NT2/D1 (cell line): ENCODE data around the gene SLIT3.

Source experiments
- DNase-seq: peaks from one replicate; pipeline ENCODE4 v3.0.0-alpha.2; 2011; ENCODE audit warnings: low read depth, low spot score
- H3K27me3 ChIP-seq: 2 replicates; pipeline ENCODE4 v1.6.0; 2011; ENCODE audit warnings: mild to moderate bottlenecking; ENCODE audit not compliant: insufficient read length, insufficient read depth
- H3K36me3 ChIP-seq: 2 replicates; pipeline ENCODE4 v1.6.1; 2011; ENCODE audit warnings: mild to moderate bottlenecking, low read length, mixed read lengths; ENCODE audit not compliant: insufficient read depth, insufficient read length
- H3K4me1 ChIP-seq: 2 replicates; pipeline ENCODE4 v1.5.1; 2011; ENCODE audit not compliant: insufficient read depth, insufficient read length
- H3K4me3 ChIP-seq: 2 replicates; pipeline ENCODE4 v1.5.1; 2011; ENCODE audit warnings: low read depth; ENCODE audit not compliant: insufficient read length
- H3K9ac ChIP-seq: 2 replicates; pipeline ENCODE4 v1.6.0; 2011; ENCODE audit warnings: low read depth; ENCODE audit not compliant: insufficient read length
- H3K9me3 ChIP-seq: 2 replicates; pipeline ENCODE4 v1.5.1; 2011; ENCODE audit warnings: mild to moderate bottlenecking, low read length; ENCODE audit not compliant: insufficient read depth
- SUZ12 ChIP-seq: IDR thresholded peaks from 2 replicates; pipeline ENCODE4 v1.6.1; 2011; ENCODE audit not compliant: insufficient read length, insufficient read depth; ENCODE audit errors: extremely low read depth
- YY1 ChIP-seq: IDR thresholded peaks from 2 replicates; pipeline ENCODE4 v1.6.1; 2011; ENCODE audit not compliant: insufficient read length, insufficient read depth
- ZNF274 ChIP-seq: IDR thresholded peaks from 2 replicates; pipeline ENCODE4 v1.6.1; 2011; ENCODE audit warnings: mild to moderate bottlenecking, low read depth, low read length

Gene SLIT3

DNA sequence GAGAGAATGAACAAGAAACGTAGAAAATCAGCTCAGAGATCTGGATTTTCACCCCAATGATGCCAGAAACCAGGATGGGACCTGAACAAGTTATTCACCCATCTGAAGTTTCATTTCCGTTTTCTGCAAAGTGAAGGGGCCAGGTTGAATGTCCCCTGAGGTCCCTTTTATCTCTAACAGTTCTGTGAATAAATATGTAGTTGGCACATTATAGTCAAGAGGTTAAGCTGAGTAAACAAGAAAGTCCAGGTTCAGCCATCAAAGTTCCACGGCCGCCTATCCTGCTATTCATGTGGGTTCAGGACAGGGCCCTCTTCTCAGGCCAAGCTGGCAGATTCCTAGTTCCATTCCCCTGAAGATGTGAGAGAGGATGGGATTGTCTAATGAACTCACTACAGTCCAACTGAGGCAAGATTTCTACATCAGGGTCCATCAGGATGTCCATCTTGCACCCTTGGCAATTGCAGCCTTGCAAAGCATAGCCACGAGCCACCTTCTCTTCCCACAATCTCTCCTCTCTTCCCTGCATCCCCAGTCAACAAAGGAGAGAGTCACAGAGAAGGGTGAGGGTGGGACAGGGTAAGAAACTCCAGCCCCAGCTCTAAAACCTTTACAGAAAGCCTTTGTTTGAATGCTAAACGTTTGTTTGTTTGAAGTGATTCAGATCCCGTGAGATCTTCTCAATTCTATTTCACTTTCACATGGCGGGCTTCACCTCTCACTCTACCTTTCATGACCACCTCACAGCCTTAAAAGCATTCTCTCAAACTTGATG lies 311.0 kb downstream of the SLIT3 start:
- H3K9ac ChIP-seq, result no peak overlapping the region
- no peaks in the 10 kb centered on the region for H3K27me3 ChIP-seq
- no peak overlapping the region for H3K4me3 ChIP-seq
- H3K36me3 ChIP-seq, result no peaks in the 10 kb centered on the region
- peaks cover 7% of the 10 kb centered on the region for H3K4me1 ChIP-seq
- no peaks in the 10 kb centered on the region for H3K9me3 ChIP-seq
- DNase-seq, result no peak
- TF ChIP-seq SUZ12, result no peak
- TF ChIP-seq ZNF274, result no peak
- TF ChIP-seq YY1, result no peak

DNA sequence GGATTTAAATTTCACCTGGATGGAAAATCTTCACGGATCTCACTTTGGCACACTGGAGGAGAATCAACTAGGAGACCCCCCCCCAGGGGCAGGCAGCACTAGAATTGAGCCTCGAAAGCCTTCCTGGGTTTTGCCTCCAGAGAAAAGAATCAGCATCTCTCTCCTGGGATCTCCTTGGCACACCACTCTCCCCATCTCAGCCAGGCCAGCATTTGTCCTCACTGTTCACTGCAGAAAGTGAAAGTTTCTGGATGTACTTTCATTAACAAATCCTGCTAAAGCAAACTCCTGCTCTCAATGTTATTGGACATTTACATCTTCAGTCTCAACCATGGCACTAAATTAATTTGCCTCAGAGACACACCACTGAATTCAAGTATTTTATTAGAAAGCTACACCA lies 312.2 kb downstream of the SLIT3 start:
- H3K9ac ChIP-seq, result no peak overlapping the region
- peaks cover 7% of the 10 kb centered on the region for H3K4me1 ChIP-seq
- TF ChIP-seq YY1, result no peak
- no peak for TF ChIP-seq ZNF274
- TF ChIP-seq SUZ12, result no peak
- no peaks in the 10 kb centered on the region for H3K27me3 ChIP-seq
- DNase-seq, result no peak
- H3K9me3 ChIP-seq, result no peaks in the 10 kb centered on the region
- H3K4me3 ChIP-seq, result no peak overlapping the region
- H3K36me3 ChIP-seq, result no peaks in the 10 kb centered on the region

GRCh38 chr5:168987543-168988300 lies 313.2 kb downstream of the SLIT3 start:
- H3K9me3 ChIP-seq, result no peaks in the 10 kb centered on the region
- DNase-seq, result peak; percentile 44
- TF ChIP-seq ZNF274, result no peak
- no peak for TF ChIP-seq YY1
- no peak for TF ChIP-seq SUZ12
- no peaks in the 10 kb centered on the region for H3K36me3 ChIP-seq
- no peaks in the 10 kb centered on the region for H3K27me3 ChIP-seq
- H3K9ac ChIP-seq, result no peak overlapping the region
- H3K4me1 ChIP-seq, result peaks cover 6% of the 10 kb centered on the region
- no peak overlapping the region for H3K4me3 ChIP-seq

DNA sequence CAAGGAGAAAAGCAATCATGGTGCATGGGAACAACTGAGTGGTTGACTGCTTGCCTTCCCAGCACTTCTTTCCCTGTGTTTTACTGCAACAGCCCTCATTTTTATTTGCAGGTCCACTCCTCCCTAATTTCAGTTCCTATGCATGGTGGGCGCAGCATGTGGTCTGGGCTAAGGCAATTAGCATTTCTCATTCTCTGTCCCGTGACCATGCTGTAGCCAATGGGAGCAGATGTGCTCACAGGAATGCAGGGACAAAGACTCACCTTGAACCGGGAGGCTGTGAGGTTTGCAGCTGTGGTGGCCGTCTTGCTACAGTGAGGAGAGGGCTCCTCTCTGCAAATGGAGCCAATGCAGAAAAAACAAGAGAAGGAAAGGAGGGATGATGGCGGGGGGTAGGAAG lies 315.5 kb downstream of the SLIT3 start:
- TF ChIP-seq YY1 (no peak), SUZ12 (no peak), ZNF274 (no peak)
- Histone ChIP-seq H3K4me3 (no peak overlapping the region), H3K4me1 (peaks cover 2% of the 10 kb centered on the region), H3K9ac (no peak overlapping the region), H3K36me3 (no peaks in the 10 kb centered on the region), H3K27me3 (no peaks in the 10 kb centered on the region), H3K9me3 (no peaks in the 10 kb centered on the region)
- DNase-seq, result no peak

DNA sequence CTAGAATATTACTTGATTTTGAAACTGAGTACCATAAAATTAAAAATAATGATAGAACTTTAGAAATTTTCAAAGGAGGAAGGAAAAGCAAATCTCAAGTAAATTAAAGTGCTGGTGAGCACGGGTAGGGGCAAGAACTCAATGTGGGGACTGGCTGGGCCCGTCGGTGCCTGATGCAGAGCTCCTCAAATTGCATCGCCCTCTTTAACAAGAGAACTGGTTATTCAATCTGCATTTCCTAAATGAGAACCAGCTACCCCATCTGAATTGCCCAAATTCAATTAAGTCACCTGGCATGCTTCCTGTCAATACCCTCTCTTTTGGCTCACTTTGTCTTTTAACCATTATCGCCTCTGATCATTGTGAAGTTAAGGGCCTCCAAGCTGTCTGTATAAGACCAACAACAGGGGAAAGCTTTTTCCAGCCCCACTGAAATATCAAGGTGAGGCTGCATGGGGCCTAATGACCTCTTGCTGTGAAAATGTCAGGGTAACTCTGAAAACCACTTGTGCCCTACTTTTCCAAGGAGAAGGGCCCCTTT lies 316.7 kb downstream of the SLIT3 start:
- Histone ChIP-seq H3K27me3 (no peaks in the 10 kb centered on the region), H3K9ac (no peak overlapping the region), H3K4me3 (no peak overlapping the region), H3K4me1 (no peaks in the 10 kb centered on the region), H3K9me3 (no peaks in the 10 kb centered on the region), H3K36me3 (no peaks in the 10 kb centered on the region)
- DNase-seq, result no peak
- TF ChIP-seq SUZ12 (no peak), ZNF274 (no peak), YY1 (no peak)

DNA sequence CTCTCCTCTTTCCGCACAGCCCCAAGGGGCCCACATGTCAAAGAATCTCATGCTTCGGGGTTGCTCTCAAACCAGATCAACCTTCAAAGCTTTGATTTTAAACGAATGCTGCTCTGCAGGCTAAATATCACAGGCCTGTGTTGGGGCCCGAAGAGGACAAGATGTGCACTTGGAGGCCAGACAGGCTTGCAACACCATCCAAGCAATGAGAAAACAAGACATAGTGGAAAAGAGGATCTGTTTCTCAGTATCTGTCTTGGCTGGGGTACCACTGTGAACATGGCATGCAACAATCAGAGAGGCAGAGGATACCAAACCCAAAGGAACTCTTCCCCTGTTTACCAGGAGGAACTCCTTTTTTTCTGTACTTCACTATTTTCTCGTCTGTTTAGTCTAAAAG lies 321.8 kb downstream of the SLIT3 start:
- Histone ChIP-seq H3K9ac (no peak overlapping the region), H3K36me3 (no peaks in the 10 kb centered on the region), H3K27me3 (no peaks in the 10 kb centered on the region), H3K4me3 (no peak overlapping the region), H3K9me3 (no peaks in the 10 kb centered on the region), H3K4me1 (no peaks in the 10 kb centered on the region)
- TF ChIP-seq SUZ12 (no peak), ZNF274 (no peak), YY1 (no peak)
- DNase-seq, result no peak

DNA sequence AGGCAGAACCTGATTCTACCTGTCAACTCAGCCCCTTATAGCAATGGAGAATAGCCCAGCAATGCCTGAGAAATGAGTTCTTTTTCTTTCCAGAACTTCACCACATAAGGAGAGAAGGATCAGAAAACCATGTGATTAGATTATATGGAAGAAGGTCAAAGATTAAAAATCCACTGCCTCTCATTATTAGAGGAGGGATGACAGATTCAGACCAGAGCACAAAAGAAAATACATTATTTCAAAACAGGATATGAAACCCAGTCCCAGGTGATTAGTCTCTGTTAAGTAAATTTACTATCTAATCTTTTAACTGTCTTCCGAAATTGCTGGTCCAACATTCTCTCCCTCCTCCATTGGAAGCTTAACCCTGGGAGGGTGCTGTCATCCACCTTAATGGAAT lies 322.4 kb downstream of the SLIT3 start:
- no peak overlapping the region for H3K4me3 ChIP-seq
- DNase-seq, result no peak
- no peak overlapping the region for H3K9ac ChIP-seq
- no peaks in the 10 kb centered on the region for H3K36me3 ChIP-seq
- H3K9me3 ChIP-seq, result no peaks in the 10 kb centered on the region
- H3K27me3 ChIP-seq, result no peaks in the 10 kb centered on the region
- no peaks in the 10 kb centered on the region for H3K4me1 ChIP-seq
- TF ChIP-seq YY1 (no peak), SUZ12 (no peak)
